HG03103 (cell line): ENCODE measurements around the gene FBXL19.
"Not testable (repeated sequence)": the region's sequence is repeated elsewhere in the genome, so short reads cannot be mapped to it uniquely, and the experiment has no call there.

ENCODE experiments used
- ATAC-seq: cut with Tn5 transposase; IDR thresholded peaks from one replicate; pipeline ENCODE4 v1.9.1; 2021; ENCODE audit warnings: low read depth; ENCODE audit not compliant: unreplicated experiment

FBXL19 gene

GRCh38 chr16:30923554-30924075, at the start of gene FBXL19:
Gene FBXL19 (plus strand): TSS chr16:30923572. CDS start chr16:30925755, 2,183 bp downstream.
- ATAC-seq: no peak

- ATAC-seq: no peak
Observed at GRCh38 chr16:30874244-30874820, 49.0 kb upstream of the FBXL19 start.

DNA sequence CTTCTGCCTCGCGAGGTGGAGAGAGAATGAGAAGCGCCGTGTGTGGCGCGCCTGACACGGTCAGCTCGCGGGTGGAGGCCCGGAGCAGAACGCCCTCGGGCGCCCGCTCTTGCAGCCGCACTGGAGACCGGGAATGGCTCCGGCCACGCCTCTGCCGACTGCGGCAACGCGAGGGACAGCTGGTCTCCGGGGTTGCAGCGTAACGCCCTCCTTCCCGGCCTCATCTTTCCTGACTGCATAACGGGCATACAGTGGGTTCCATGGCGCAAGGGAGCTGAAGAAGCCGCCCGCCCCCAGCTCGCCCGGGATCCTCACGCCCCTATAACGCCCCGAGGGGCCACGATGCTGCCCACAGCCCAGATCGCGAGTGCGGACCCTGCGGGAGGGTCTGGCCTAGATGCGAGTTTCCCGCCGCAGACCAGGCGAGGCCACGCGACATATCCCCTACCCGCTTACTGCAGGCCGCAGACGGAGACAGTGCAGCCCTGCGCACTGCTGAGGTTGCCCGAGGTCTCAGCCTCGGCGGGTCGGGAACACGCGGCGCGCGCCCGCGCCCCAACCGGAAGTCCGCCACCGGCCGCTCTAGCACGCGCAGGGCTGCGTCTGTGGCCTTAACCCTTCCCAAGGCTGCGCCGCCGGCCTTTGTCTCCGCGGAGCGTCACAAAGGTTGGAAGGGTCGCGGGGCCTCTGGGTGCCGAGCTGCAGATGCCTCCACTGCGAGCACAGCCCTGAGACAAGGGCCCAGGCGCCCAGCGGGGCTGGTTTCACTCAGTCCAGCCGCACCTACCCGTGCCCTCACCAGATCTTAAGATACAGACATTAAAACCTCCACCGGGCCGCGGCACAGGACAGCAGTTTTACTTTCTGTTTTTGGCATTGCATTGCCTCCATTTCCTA, 48.3 kb upstream of the FBXL19 start:
- ATAC-seq: peak; percentile 63

DNA sequence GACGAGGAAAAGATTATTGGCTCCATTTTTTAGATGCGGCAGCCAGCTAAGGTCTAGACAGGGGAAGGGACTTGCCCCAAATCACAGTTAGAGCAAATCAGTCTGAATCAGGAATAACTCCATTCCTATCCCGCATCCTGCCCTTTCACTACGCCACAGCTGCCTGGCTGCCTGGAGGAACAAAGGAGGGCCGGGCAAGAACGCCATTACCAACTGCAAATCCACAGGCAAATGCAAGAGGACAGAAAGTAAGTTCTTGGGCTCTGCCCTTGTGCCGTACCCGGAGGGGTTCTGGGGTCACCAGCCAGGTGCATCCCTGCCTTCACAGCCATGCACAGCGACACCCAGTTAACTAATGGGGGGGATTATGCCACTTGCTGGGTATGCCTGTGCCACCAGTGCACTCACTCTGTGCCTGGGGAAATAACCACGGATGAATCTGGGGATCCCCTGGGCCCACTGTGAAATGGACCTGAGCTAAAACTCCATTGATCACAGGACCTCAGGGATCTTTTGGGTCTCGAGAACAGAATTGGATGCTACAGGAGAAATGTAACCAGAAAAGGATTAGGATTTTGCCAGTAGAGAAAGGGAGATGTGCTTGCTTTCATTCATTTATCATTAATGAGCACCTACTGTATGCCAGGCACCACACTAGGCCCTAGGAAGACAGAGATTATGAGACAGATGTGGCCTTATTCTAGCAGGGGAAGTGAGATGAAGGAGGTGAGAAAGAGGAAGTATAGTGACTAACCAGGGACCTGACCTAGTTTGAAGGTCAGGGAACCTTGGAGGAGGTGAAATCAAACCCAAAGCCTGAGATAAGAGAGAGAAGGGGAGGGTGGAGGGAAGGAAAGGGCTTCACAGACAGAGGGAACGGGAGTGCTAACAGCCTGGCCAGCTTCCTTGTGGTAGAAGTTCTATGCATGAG, 47.2 kb upstream of the FBXL19 start:
- no peak for ATAC-seq

- ATAC-seq: no peak
Observed at GRCh38 chr16:30876867-30877266, 46.5 kb upstream of the FBXL19 start.

- ATAC-seq: no peak
Observed at GRCh38 chr16:30882429-30883310, 40.7 kb upstream of the FBXL19 start.

GRCh38 chr16:30884760-30885159, 38.6 kb upstream of the FBXL19 start:
- ATAC-seq: no peak

DNA sequence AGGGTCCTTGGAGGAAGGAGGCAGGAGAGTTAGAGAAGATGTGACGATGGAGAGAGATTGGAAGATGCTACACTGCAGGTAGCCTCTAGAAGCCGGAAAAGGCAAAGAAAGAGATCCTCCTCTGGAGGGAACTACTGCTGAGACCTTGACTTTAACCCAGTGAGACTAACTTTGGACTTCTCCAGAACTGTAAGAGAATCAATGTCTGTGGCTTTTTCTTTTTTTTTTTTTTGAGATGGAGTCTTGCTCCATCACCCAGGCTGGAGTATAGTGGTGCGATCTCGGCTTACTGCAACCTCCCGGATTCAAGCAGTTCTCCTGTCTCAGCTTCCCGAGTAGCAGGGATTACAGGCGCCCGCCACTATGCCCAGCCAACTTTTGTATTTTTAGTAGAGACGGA, 38.2 kb upstream of the FBXL19 start:
- ATAC-seq: no peak

GRCh38 chr16:30886145-30886544, 37.2 kb upstream of the FBXL19 start:
- no peak for ATAC-seq

- ATAC-seq: no peak
Observed at GRCh38 chr16:30887927-30888326, 35.4 kb upstream of the FBXL19 start.

DNA sequence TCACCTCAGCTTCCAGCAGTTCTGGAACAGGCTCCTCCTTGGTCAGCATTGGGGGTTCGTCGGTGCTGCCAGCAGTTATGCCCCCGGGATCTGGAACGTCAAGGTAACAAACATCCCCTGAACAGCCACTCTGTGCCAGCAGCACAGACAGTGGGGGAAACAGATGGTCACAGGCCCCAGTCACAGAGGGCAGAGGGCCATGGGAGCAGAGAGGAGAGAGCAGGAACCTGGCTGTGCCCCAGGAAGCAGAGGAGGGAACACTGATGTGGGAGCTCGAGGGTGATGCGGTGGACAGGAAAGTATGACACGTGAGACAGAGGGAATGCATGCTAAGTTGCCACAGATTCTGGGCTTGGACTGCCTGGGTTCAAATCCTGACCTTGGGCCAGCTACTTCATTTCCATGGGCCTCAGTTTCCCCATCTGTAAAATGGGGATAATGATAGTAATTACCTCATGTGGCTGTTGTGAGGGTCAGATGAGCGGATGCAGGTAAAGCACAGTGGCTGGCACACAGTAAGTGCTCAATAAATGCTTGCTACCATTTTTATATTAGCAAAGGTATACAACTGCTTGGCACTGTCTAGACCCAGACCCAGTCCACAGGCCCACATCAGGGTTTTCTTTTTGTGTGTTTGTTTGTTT, 34.4 kb upstream of the FBXL19 start:
- no peak for ATAC-seq

GRCh38 chr16:30889721-30890120, 33.7 kb upstream of the FBXL19 start:
- no peak for ATAC-seq

- ATAC-seq: not testable (repeated sequence)
Observed at GRCh38 chr16:30891043-30891823, 32.1 kb upstream of the FBXL19 start.

DNA sequence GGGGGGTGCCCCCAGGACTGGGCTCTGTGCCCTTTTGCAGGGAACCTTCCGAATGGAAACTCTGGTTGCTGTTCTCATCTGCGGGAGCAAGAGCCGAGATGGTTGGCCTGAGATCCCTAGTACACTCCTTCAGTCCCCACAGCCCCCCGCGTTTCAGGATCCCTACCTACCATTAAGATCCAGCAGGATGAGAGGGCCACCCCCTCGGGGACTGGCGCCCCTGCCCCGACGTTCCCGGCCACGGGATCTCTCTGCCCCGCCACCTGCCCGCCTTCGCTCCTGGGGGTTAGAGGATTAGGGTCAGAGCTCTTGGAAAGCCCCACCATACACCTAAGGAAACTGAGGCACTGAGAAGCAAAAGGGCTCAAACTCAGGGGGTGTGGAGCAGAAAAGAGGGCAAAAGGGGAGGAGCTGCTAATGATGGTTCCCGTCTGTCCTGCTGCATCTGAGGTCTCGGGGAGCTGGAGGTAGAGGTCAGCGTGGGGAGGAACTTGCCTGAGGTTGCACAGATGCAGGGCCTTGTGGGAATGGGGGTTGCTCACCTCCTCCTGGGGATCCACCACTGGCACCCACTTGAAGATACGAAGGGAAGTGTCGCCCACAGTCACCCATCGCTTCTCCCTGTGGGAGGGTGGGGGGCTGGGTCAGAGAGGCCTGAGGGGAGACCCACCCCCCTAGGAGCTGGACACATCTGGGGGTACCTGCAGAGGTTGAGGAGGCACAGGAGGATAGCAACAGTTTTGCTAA, 30.5 kb upstream of the FBXL19 start:
- no peak for ATAC-seq

GRCh38 chr16:30893417-30893743, 30.0 kb upstream of the FBXL19 start:
- ATAC-seq: no peak

DNA sequence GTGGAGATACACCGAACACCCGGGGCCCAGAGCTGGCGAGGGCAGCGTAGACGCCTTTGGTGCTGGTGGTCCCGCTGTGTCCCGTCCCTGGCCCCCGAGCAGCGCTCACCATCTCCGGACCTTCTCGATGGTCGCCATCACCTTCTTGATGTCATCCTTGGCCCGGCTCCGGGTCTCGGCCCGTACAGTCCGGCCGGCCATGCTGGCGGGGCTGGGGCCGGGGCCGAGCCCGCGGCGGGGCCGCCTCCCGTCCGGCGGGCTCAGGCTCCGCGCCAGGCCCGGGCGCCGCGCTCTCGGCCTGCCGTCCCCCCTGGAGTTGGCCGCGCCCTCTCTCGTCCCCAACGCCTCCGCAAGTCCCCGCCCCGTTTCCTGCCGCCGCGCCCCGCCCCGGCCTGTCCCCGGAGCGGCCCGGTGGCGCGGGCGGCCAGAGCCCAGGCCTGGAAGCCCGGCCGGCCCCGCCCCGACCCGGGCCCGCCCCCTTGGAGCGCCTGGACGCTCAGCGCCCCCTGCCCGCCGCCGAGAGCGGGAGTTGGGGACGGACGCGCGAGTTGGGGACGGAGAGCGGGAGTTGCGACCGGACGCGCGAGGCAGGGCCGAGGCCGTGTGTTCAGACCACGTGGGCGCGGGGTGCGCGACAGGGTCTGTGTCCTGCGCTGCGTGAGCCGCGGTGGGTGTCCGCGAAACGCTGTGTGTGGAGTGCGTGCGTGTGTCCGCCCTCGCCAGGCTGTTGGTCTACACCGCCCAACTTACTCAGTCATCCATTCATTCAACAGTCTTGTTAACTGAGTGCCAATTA, 29.4 kb upstream of the FBXL19 start, which contains the start of gene BCL7C:
Gene BCL7C (minus strand): TSS at position 334 of the 796 bp plus-strand sequence. CDS start 133 bp downstream, at position 201.
- peak; percentile 69 for ATAC-seq
